Duodenal mucosa (tissue), 2 donors: Measurements from ENCODE around the gene OOSP4B.

Experiments
- H3K27ac ChIP-seq: one replicate; pipeline ENCODE4 v1.7.0; 2013; ENCODE audit warnings: low read depth, low read length
- H3K27me3 ChIP-seq, 2 donors: one replicate each; pipeline ENCODE4 v1.7.0; 2013; ENCODE audit warnings: low read length in 2 of 2, control low read depth in 1 of 2; ENCODE audit not compliant: insufficient read depth in 2 of 2, control insufficient read depth in 1 of 2
- H3K36me3 ChIP-seq, 2 donors: one replicate each; pipeline ENCODE4 v1.7.0; 2013; ENCODE audit warnings: low read length in 2 of 2, control low read depth in 1 of 2; ENCODE audit not compliant: insufficient read depth in 2 of 2, control insufficient read depth in 1 of 2
- H3K4me1 ChIP-seq, 2 donors: one replicate each; pipeline ENCODE4 v1.7.0; 2013; ENCODE audit warnings: low read length in 2 of 2, control low read depth in 1 of 2; ENCODE audit not compliant: insufficient read depth in 2 of 2, control insufficient read depth in 1 of 2
- H3K4me3 ChIP-seq, 2 donors: one replicate each; pipeline ENCODE4 v1.7.0; 2013; ENCODE audit warnings: low read length in 2 of 2, low read depth in 1 of 2
- H3K9ac ChIP-seq, 2 donors: one replicate each; pipeline ENCODE4 v1.7.0; 2013; ENCODE audit warnings: low read length in 2 of 2, low read depth in 1 of 2
- H3K9me3 ChIP-seq, 2 donors: one replicate each; pipeline ENCODE4 v1.7.0; 2013; ENCODE audit warnings: low read length in 2 of 2, control low read depth in 1 of 2; ENCODE audit not compliant: control insufficient read depth in 1 of 2

The OOSP4B gene

DNA sequence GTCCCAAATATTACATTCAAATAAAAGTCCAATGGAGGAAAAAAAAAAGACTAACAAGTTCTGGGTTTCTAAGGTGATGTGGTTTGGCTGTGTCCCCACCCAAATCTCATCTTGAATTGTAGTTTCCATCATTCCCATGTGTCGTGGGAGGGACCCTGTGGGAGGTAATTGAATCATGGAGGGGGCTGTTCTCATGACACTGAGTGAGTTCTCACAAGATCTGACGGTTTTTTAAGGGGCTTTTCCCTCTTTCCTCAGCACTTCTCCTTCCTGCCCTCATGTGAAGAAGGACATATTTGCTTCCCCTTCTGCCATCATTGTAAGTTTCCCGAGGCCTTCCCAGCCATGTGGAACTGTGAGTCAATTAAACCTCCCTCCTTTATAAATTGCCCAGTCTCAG, 63.6 kb downstream of the OOSP4B start:
- Histone ChIP-seq H3K27ac (no peak overlapping the region), H3K4me3 (no peak overlapping the region), H3K4me1 (no peaks in the 10 kb centered on the region), H3K27me3 (peaks cover 0 to 6% of the 10 kb centered on the region in 2 donors), H3K9ac (no peak overlapping the region), H3K36me3 (no peaks in the 10 kb centered on the region), H3K9me3 (no peaks in the 10 kb centered on the region)
